Activated CD4-positive, alpha-beta T cell treated with anti-CD3 and anti-CD28 coated beads, Interleukin-2, amount 50 U/mL, for 4 hours (primary cell): ENCODE measurements around the gene CSNK1G1.
"Not testable (repeated sequence)": the region's sequence is repeated elsewhere in the genome, so short reads cannot be mapped to it uniquely, and the experiment has no call there.

Experiments used
- DNase-seq, 2 experiments: peaks; one replicate each; pipeline ENCODE4 v3.0.0-alpha.2; 2020

The CSNK1G1 gene

DNA sequence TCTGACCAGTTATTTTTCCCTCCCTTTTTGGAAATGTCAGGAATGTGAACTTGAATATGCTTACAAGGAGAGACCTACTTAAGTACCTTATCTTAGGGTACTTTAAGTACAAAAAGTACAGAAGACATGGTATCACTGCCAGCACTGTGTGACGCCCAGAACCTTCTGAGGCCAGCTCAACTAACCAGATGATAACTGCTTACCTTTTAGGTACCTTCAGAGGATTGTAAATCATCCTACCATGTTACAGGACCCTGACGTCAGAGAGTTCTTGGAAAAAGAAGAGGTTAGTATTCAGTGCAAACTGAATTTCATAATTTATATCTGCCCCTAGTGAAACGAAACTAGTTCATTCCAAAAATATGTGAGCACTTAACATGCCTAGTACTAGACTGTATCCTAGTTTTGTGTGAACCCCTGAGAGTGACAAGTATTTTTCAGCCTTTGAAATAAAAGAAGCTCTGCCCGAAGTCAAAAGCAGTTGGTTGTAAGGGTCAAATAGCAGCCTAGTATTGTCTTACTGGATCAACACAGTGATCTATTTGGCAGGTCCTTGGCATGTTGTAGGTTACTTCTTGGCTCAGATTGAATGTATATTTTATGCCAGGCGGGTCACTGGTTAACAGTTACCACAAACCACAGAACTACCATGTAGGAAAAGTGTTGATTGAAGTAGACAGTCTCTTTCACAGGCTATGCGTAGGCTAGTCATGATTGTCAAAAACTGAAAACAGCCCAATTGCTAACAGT, 228.3 kb downstream of the CSNK1G1 start:
- DNase-seq: no peak

DNA sequence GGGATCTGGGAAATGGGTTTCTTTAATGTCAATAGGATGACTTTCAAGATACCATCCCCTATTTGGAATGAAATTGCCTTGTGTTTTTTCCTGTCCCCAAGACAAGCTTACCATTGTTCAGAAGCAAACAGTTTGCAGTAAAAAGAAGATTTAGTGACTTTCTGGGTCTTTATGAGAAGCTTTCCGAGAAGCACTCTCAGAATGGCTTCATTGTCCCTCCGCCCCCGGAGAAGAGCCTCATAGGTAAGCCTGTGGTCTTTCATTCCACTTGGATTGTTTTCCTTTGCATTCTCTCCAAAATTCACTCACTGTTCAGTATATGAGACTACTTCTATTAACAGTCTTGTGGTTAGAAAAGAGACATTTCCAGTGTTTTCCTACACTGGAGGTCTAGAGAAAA, 230.0 kb downstream of the CSNK1G1 start:
- DNase-seq: no peak

DNA sequence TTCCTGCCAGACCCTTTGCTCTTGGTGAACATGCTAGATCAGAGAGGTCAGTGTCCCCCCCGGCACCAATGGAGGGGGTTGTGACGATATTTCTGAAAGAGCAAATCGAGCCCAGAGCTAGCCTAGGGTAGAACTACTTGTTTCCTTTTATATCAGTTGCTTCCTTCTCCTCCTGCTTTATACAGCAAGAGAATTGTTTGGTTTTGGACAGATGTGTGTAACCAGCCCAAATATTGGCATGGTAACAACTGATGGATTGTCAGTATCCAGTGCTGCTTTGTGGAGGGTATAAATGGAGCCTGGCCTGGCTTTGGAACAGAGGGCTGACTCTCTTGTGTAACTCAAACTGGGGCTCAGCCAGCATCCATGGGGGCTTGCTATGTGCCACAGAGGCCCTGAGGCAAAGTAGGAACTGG, 233.0 kb downstream of the CSNK1G1 start:
- no peak for DNase-seq

DNA sequence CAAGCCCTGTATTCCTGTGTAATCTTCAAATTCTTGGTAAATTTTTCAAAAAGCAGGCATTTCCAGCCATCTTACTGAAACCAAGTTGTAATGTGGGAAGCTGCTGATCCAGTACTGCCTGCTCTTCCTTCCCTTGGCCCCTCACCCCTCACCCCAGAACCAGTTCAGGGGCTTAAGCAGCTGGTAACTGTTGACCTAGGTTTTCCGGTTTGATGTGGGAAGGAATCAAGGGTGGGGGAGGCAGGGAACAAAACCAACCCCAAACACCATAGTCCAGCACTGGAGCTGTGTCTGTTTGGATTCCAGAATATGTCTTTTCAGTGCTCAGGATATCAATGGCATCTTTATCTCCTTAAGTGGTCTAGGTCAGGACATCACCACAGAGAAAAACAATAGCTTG, 233.5 kb downstream of the CSNK1G1 start:
- no peak for DNase-seq

DNA sequence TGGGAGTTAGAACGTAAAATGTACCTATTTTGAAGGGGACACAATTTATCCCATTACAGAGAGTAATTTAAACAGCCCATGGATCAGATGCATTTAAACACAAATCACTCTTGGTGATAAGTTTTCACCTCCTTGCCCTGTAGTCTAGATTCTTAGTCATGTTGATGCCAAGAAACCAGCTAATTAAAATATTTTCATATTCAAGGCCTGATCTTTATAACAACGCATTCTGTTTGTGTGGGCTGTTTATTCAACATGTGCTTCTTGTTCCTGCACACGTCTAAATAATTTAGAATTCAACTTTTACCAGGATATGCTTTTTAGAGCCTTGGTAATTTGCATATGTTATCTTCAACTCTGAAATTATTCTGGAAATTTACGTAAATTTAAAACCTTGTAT, 234.4 kb downstream of the CSNK1G1 start:
- no peak for DNase-seq

DNA sequence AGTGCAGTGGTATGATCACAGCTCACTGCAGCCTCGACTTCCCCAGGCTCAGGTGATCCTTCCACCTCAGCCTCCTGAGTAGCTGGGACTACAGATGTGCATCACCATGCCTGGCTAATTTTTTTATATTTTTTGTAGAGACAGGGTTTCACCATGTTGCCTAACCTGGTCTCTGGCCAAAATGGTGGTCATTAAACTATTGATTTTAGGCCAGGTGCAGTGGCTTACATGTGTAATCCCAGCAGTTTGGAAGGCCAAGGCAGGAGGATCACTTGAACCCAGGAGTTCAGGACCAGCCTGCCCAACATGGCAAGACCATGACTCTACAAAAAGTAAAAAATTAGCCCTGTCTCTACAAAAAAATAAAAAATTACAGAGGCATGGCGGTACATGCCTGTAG, 235.7 kb downstream of the CSNK1G1 start:
- DNase-seq: not testable (repeated sequence)

DNA sequence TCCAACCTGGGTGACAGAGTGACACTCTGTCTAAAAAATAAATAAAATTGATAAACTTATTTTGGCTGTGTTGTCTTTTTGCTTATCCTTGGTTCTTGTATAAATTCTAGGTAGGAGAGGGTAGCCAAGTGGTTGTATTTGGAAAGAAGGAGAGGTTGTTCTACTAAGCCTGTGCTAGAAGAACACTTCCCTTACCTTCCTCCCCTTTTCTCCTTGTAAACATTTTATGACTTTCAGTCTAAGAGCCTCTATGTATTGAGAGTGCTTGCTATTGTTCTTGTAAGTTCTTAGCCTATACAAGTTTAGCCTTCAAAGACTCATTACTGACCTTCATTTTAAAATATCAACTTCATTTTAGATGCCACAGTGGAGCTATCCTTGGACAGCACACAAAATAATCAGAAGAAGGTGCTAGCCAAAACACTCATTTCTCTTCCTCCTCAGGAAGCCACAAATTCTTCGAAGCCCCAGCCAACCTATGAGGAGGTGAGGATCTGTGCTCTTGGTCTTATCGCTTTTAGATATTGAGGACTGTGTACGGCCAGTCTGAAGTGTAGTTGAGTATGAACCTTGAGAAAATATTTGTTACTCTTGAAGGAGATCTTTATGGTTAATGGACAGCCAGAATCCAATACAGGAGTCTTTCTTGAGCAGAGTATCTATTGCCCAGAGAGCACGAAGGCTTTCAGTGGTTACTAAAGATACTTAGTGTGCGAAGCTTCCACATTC, 238.1 kb downstream of the CSNK1G1 start:
- no peak for DNase-seq
